ENCODE measurements around the gene SNX24.

SNX24 gene

GRCh38 chr5:123036391-123037103 lies 191.1 kb downstream of the SNX24 start, which contains the start of gene PPIC:
TSS of gene PPIC (minus strand) at chr5:123036725. CDS start at chr5:123036625, 100 bp downstream.
- H3K9ac ChIP-seq (ENCODE audit: low read depth, low read length) = no peak within 1 kb of the TSS
- H3K4me1 ChIP-seq (ENCODE audit: insufficient read depth, low read length) = no peaks in the 10 kb centered on the region
- H3K9me3 ChIP-seq (ENCODE audit: insufficient read depth, low read length, severe bottlenecking) = peaks cover 8% of the 10 kb centered on the region
- no peak for TF ChIP-seq EZH2 (IDR thresholded peaks at IDR 0.05; ENCODE audit: borderline replicate concordance, low read depth, low read length, severe bottlenecking)
- TF ChIP-seq, protein P1, sequence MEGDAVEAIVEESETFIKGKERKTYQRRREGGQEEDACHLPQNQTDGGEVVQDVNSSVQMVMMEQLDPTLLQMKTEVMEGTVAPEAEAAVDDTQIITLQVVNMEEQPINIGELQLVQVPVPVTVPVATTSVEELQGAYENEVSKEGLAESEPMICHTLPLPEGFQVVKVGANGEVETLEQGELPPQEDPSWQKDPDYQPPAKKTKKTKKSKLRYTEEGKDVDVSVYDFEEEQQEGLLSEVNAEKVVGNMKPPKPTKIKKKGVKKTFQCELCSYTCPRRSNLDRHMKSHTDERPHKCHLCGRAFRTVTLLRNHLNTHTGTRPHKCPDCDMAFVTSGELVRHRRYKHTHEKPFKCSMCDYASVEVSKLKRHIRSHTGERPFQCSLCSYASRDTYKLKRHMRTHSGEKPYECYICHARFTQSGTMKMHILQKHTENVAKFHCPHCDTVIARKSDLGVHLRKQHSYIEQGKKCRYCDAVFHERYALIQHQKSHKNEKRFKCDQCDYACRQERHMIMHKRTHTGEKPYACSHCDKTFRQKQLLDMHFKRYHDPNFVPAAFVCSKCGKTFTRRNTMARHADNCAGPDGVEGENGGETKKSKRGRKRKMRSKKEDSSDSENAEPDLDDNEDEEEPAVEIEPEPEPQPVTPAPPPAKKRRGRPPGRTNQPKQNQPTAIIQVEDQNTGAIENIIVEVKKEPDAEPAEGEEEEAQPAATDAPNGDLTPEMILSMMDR (IDR thresholded peaks at IDR 0.05; ENCODE audit: borderline replicate concordance, extremely low read depth, low read length, poor library complexity, severe bottlenecking) = no peak
- no peak within 1 kb of the TSS for H3K4me2 ChIP-seq (ENCODE audit: insufficient read depth, low read length)
- ATAC-seq (ENCODE audit: insufficient read depth, low read depth) = no peak
- H2AFZ ChIP-seq (ENCODE audit: low read depth, low read length) = no peak within 1 kb of the TSS
- no peak within 1 kb of the TSS for H3K4me3 ChIP-seq (ENCODE audit: low read depth in 1 of 2, low read length in 2 of 2)
- no peaks in the 10 kb centered on the region for H4K20me1 ChIP-seq (ENCODE audit: insufficient read depth, low read length)
- no peak within 1 kb of the TSS for H3K27ac ChIP-seq (ENCODE audit: low read length)
- DNase-seq = no peak
- H3K27me3 ChIP-seq (ENCODE audit: insufficient read depth, low read length, poor library complexity) = no peaks in the 10 kb centered on the region
- no peaks in the 10 kb centered on the region for H3K36me3 ChIP-seq (ENCODE audit: insufficient read depth, low read length)
- H3K79me2 ChIP-seq (ENCODE audit: insufficient read depth, low read length) = no peaks in the 10 kb centered on the region

DNA sequence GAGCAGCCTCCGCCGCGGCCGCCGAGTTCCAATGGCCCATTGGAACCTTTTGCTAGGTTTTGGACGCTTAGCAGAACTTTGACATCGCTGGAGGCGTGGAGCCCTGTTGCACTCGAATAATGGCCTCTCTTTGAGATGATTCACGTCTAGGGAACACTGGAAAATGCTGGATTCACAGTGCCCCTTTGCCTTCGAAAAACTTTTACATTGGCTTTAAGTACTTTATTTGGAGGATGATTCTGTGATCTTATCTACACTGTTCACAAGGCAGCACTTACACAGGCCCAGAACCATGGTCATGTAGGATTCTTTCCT lies 191.6 kb downstream of the SNX24 start:
- H4K20me1 ChIP-seq (ENCODE audit: insufficient read depth, low read length) = no peaks in the 10 kb centered on the region
- TF ChIP-seq EZH2 (IDR thresholded peaks at IDR 0.05; ENCODE audit: borderline replicate concordance, low read depth, low read length, severe bottlenecking) = no peak
- TF ChIP-seq, protein P1 (IDR thresholded peaks at IDR 0.05; ENCODE audit: borderline replicate concordance, extremely low read depth, low read length, poor library complexity, severe bottlenecking) = no peak
- no peak overlapping the region for H3K4me2 ChIP-seq (ENCODE audit: insufficient read depth, low read length)
- H3K79me2 ChIP-seq (ENCODE audit: insufficient read depth, low read length) = no peaks in the 10 kb centered on the region
- ATAC-seq (ENCODE audit: insufficient read depth, low read depth) = no peak
- peaks cover 8% of the 10 kb centered on the region for H3K9me3 ChIP-seq (ENCODE audit: insufficient read depth, low read length, severe bottlenecking)
- H3K27me3 ChIP-seq (ENCODE audit: insufficient read depth, low read length, poor library complexity) = no peaks in the 10 kb centered on the region
- H3K27ac ChIP-seq (ENCODE audit: low read length) = no peak overlapping the region
- no peaks in the 10 kb centered on the region for H3K4me1 ChIP-seq (ENCODE audit: insufficient read depth, low read length)
- H3K9ac ChIP-seq (ENCODE audit: low read depth, low read length) = no peak overlapping the region
- no peak for DNase-seq
- H2AFZ ChIP-seq (ENCODE audit: low read depth, low read length) = no peak overlapping the region
- no peaks in the 10 kb centered on the region for H3K36me3 ChIP-seq (ENCODE audit: insufficient read depth, low read length)
- no peak overlapping the region for H3K4me3 ChIP-seq (ENCODE audit: low read depth in 1 of 2, low read length in 2 of 2)

DNA sequence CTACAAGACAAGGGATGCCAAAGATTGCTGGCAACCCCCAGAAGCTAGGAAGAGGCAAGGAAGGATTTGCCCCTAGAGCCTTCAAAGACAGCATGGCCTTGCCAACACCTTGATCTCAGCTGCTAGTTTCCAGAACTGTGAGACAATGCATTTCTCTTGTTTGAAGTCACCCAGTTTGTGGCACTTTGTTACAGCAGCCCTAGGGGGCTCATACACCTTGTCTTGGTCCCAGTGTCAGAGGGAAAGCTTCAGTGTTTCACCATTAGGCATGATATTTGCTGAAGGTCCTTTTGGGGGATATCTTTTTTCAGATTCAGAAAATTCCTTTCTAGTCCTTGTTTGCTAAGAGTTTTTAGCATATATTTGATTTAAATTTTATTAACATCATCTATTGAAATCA lies 194.3 kb downstream of the SNX24 start:
- TF ChIP-seq EZH2 (IDR thresholded peaks at IDR 0.05; ENCODE audit: borderline replicate concordance, low read depth, low read length, severe bottlenecking) = no peak
- TF ChIP-seq, protein P1 (IDR thresholded peaks at IDR 0.05; ENCODE audit: borderline replicate concordance, extremely low read depth, low read length, poor library complexity, severe bottlenecking) = no peak
- H3K4me3 ChIP-seq (ENCODE audit: low read depth in 1 of 2, low read length in 2 of 2) = no peak overlapping the region
- H3K27me3 ChIP-seq (ENCODE audit: insufficient read depth, low read length, poor library complexity) = no peaks in the 10 kb centered on the region
- H3K4me1 ChIP-seq (ENCODE audit: insufficient read depth, low read length) = no peaks in the 10 kb centered on the region
- H3K4me2 ChIP-seq (ENCODE audit: insufficient read depth, low read length) = no peak overlapping the region
- no peak for ATAC-seq (ENCODE audit: insufficient read depth, low read depth)
- no peak for DNase-seq
- no peak overlapping the region for H3K27ac ChIP-seq (ENCODE audit: low read length)
- no peak overlapping the region for H2AFZ ChIP-seq (ENCODE audit: low read depth, low read length)
- H4K20me1 ChIP-seq (ENCODE audit: insufficient read depth, low read length) = no peaks in the 10 kb centered on the region
- no peak overlapping the region for H3K9ac ChIP-seq (ENCODE audit: low read depth, low read length)
- H3K79me2 ChIP-seq (ENCODE audit: insufficient read depth, low read length) = no peaks in the 10 kb centered on the region
- no peaks in the 10 kb centered on the region for H3K36me3 ChIP-seq (ENCODE audit: insufficient read depth, low read length)
- H3K9me3 ChIP-seq (ENCODE audit: insufficient read depth, low read length, severe bottlenecking) = peaks cover 8% of the 10 kb centered on the region

Data from DND-41 (cell line).